ENCODE measurements around the gene POMT2. TPM values are rescaled to one million over a fixed set of nuclear protein-coding genes. Genes with fewer than 3 reads are reported as not detected.

POMT2 gene
- total RNA-seq, 2 donors from 2014 or later = 20.8 to 25.5 TPM

Small RNA genes within 50 kb of the gene (microRNA-seq; reads per million reads assigned to microRNA genes)
- gene MIR1260A = 0.20 to 0.27 reads per million in 2 donors

Other genes with a start within 250 kb of the POMT2 start
- gene CIPC, start 222.6 kb downstream of the POMT2 start, total RNA-seq = 10 to 100 TPM; 56.2 to 57.6 TPM
- not detected for gene ZDHHC22, start 179.1 kb downstream of the POMT2 start, total RNA-seq
- not detected for gene TMEM63C, start 139.1 kb downstream of the POMT2 start, total RNA-seq
- gene NGB, start 49.7 kb downstream of the POMT2 start, total RNA-seq = not detected
- 1 to 10 TPM; 6.5 to 7.9 TPM for gene GSTZ1, start 153 bp upstream of the POMT2 start, total RNA-seq
- 1 to 10 TPM; 5.9 to 6.7 TPM for gene TMED8, start 56.2 kb upstream of the POMT2 start, total RNA-seq
- under 1 TPM in 1 of 2 donors, not detected in 1; 0.52 TPM for gene SAMD15, start 56.5 kb upstream of the POMT2 start, total RNA-seq
- under 1 TPM in 1 of 2 donors, not detected in 1; 0.34 TPM for gene NOXRED1, start 102.6 kb upstream of the POMT2 start, total RNA-seq
- gene VIPAS39, start 136.7 kb upstream of the POMT2 start, total RNA-seq = 10 to 100 TPM in 1 of 2 donors, 1 to 10 TPM in 1; 9.1 to 11.7 TPM
- 100 to 1,000 TPM; 109 to 173 TPM for gene AHSA1, start 137.2 kb upstream of the POMT2 start, total RNA-seq
- gene ISM2, start 177.9 kb upstream of the POMT2 start, total RNA-seq = under 1 TPM; 0.21 to 0.47 TPM

Measured in left cardiac atrium (tissue), 2 donors.